Measurements from ENCODE around the gene TAF3.

Gene TAF3

DNA sequence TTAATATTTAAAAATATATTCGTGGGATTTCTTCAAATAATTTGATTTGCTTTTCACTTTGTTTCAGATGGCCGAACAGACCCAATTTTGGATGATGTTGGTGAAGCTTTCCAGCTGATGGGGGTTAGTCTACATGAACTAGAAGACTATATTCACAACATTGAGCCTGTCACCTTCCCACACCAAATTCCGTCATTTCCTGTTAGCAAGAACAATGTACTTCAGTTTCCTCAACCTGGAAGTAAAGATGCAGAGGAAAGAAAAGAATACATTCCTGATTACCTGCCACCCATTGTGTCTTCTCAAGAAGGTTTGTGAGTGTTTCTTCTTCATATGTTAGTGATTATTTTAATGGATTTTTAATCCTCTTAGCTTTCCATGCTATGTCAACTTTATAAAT lies 5.9 kb downstream of the TAF3 start:
- H3K79me2 ChIP-seq (ENCODE audit: insufficient read depth, low read length): peaks cover 53% of the 10 kb centered on the region
- H3K4me2 ChIP-seq (ENCODE audit: insufficient read depth, low read length): no peak overlapping the region
- no peaks in the 10 kb centered on the region; the same call in 1 of the 2 replicates for H4K20me1 ChIP-seq (ENCODE audit: insufficient read depth, low read length)
- H3K4me1 ChIP-seq (ENCODE audit: insufficient read depth, low read length): peaks cover 19% of the 10 kb centered on the region
- H3K27ac ChIP-seq (ENCODE audit: low read length): no peak overlapping the region
- DNase-seq (no peak), ATAC-seq (ENCODE audit: insufficient read depth, low read depth) (no peak)
- peaks cover 35% of the 10 kb centered on the region; the same call in 1 of the 2 replicates for H3K36me3 ChIP-seq (ENCODE audit: insufficient read depth, low read length)
- TF ChIP-seq, protein P1, sequence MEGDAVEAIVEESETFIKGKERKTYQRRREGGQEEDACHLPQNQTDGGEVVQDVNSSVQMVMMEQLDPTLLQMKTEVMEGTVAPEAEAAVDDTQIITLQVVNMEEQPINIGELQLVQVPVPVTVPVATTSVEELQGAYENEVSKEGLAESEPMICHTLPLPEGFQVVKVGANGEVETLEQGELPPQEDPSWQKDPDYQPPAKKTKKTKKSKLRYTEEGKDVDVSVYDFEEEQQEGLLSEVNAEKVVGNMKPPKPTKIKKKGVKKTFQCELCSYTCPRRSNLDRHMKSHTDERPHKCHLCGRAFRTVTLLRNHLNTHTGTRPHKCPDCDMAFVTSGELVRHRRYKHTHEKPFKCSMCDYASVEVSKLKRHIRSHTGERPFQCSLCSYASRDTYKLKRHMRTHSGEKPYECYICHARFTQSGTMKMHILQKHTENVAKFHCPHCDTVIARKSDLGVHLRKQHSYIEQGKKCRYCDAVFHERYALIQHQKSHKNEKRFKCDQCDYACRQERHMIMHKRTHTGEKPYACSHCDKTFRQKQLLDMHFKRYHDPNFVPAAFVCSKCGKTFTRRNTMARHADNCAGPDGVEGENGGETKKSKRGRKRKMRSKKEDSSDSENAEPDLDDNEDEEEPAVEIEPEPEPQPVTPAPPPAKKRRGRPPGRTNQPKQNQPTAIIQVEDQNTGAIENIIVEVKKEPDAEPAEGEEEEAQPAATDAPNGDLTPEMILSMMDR (IDR thresholded peaks at IDR 0.05; ENCODE audit: borderline replicate concordance, extremely low read depth, low read length, poor library complexity, severe bottlenecking): no peak
- no peak for TF ChIP-seq EZH2 (IDR thresholded peaks at IDR 0.05; ENCODE audit: borderline replicate concordance, low read depth, low read length, severe bottlenecking)
- no peak overlapping the region for H3K9ac ChIP-seq (ENCODE audit: low read depth, low read length)
- H3K9me3 ChIP-seq (ENCODE audit: insufficient read depth, low read length, severe bottlenecking): no peaks in the 10 kb centered on the region
- H3K27me3 ChIP-seq (ENCODE audit: insufficient read depth, low read length, poor library complexity): no peaks in the 10 kb centered on the region
- H3K4me3 ChIP-seq (ENCODE audit: low read depth in 1 of 2, low read length in 2 of 2): no peak overlapping the region
- H2AFZ ChIP-seq (ENCODE audit: low read depth, low read length): no peak overlapping the region

DNA sequence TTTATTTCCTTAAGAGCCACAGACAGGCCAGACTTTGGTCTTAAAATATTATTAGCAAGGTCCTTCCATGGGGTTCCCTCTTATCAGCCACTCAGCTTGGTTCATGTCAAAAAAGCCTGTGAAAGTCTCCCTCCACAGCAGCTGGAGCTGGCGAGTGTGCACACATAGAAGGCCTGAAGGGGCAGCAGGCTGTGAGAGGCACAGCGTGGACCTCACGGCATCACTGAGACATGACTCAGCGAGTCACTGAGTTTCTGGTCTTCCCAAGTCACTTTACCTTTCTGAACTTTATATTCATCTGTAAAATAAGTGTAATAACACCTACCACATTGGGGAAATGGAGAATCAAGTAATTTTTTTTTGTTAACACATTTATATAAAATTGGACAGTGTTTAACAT lies 8.7 kb downstream of the TAF3 start:
- no peak for DNase-seq
- H3K4me3 ChIP-seq (ENCODE audit: low read depth in 1 of 2, low read length in 2 of 2): no peak overlapping the region
- no peak overlapping the region for H3K9ac ChIP-seq (ENCODE audit: low read depth, low read length)
- H3K36me3 ChIP-seq (ENCODE audit: insufficient read depth, low read length): peaks cover 32% of the 10 kb centered on the region; the same call in 1 of the 2 replicates
- H3K27ac ChIP-seq (ENCODE audit: low read length): no peak overlapping the region
- no peak for ATAC-seq (ENCODE audit: insufficient read depth, low read depth)
- H3K4me1 ChIP-seq (ENCODE audit: insufficient read depth, low read length): no peaks in the 10 kb centered on the region
- no peak overlapping the region for H3K4me2 ChIP-seq (ENCODE audit: insufficient read depth, low read length)
- H3K79me2 ChIP-seq (ENCODE audit: insufficient read depth, low read length): peaks cover 42% of the 10 kb centered on the region
- TF ChIP-seq, protein P1 (IDR thresholded peaks at IDR 0.05; ENCODE audit: borderline replicate concordance, extremely low read depth, low read length, poor library complexity, severe bottlenecking): no peak
- TF ChIP-seq EZH2 (IDR thresholded peaks at IDR 0.05; ENCODE audit: borderline replicate concordance, low read depth, low read length, severe bottlenecking): no peak
- H2AFZ ChIP-seq (ENCODE audit: low read depth, low read length): no peak overlapping the region
- H4K20me1 ChIP-seq (ENCODE audit: insufficient read depth, low read length): no peaks in the 10 kb centered on the region; the same call in 1 of the 2 replicates
- H3K9me3 ChIP-seq (ENCODE audit: insufficient read depth, low read length, severe bottlenecking): no peaks in the 10 kb centered on the region
- no peaks in the 10 kb centered on the region for H3K27me3 ChIP-seq (ENCODE audit: insufficient read depth, low read length, poor library complexity)

DNA sequence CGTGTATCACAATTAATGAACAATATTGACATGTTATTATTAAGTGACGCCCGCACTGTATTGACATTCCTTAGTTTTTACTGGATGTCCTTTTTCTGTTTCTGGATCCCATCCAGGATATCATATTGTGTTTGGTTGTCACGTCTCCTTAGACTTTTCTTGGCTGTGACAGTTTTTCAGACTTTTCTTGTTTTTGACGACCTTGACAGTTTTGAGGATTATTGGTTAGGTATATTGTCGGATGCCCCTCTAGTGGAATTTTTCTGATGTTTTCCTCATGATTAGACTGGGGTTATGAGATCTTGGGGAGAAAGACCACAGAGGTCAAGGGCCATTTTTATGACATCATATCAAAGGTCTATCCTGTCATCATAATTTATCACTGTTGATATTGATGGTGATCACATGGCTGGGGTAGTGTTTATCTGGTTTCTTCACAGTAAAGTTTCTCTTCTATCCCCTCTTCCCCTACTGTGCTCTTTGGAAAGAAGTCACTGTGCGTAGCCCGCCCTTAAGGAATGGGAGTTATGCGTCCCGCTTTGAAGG lies 11.1 kb downstream of the TAF3 start:
- TF ChIP-seq EZH2 (IDR thresholded peaks at IDR 0.05; ENCODE audit: borderline replicate concordance, low read depth, low read length, severe bottlenecking): no peak
- TF ChIP-seq, protein P1 (IDR thresholded peaks at IDR 0.05; ENCODE audit: borderline replicate concordance, extremely low read depth, low read length, poor library complexity, severe bottlenecking): no peak
- no peaks in the 10 kb centered on the region; the same call in 1 of the 2 replicates for H4K20me1 ChIP-seq (ENCODE audit: insufficient read depth, low read length)
- no peak for DNase-seq
- H3K4me3 ChIP-seq (ENCODE audit: low read depth in 1 of 2, low read length in 2 of 2): no peak overlapping the region
- no peak for ATAC-seq (ENCODE audit: insufficient read depth, low read depth)
- no peak overlapping the region for H3K27ac ChIP-seq (ENCODE audit: low read length)
- H3K4me1 ChIP-seq (ENCODE audit: insufficient read depth, low read length): no peaks in the 10 kb centered on the region
- H3K79me2 ChIP-seq (ENCODE audit: insufficient read depth, low read length): peaks cover 62% of the 10 kb centered on the region
- H2AFZ ChIP-seq (ENCODE audit: low read depth, low read length): no peak overlapping the region
- H3K9ac ChIP-seq (ENCODE audit: low read depth, low read length): no peak overlapping the region
- no peak overlapping the region for H3K4me2 ChIP-seq (ENCODE audit: insufficient read depth, low read length)
- no peaks in the 10 kb centered on the region for H3K27me3 ChIP-seq (ENCODE audit: insufficient read depth, low read length, poor library complexity)
- peaks cover 33% of the 10 kb centered on the region; the same call in 1 of the 2 replicates for H3K36me3 ChIP-seq (ENCODE audit: insufficient read depth, low read length)
- H3K9me3 ChIP-seq (ENCODE audit: insufficient read depth, low read length, severe bottlenecking): no peaks in the 10 kb centered on the region

Measured in DND-41 (cell line).